Osteoblast (primary cell): ENCODE results near the gene SYN1. TPM values are rescaled to one million over a fixed set of nuclear protein-coding genes. Genes with fewer than 3 reads are reported as not detected.

Experiments used
- DNase-seq: peaks from one replicate; pipeline ENCODE4 v3.0.0; 2011; ENCODE audit warnings: low spot score, mixed read lengths; ENCODE audit not compliant: insufficient read length; ENCODE audit errors: missing footprints
- H2AFZ ChIP-seq: 2 replicates; pipeline ENCODE4 v1.6.0; 2011; ENCODE audit warnings: mild to moderate bottlenecking, low read length
- H3K27ac ChIP-seq: 2 replicates; pipeline ENCODE4 v1.5.1; 2011; ENCODE audit warnings: mild to moderate bottlenecking, low read depth, low read length, moderate library complexity
- H3K27me3 ChIP-seq: 2 replicates; pipeline ENCODE4 v1.6.0; 2012; ENCODE audit warnings: mild to moderate bottlenecking, control low read depth, inconsistent platforms, low read length, moderate library complexity; ENCODE audit not compliant: insufficient read depth
- H3K36me3 ChIP-seq: 2 replicates; pipeline ENCODE4 v1.5.1; 2011; ENCODE audit warnings: mild to moderate bottlenecking, low read length, control low read depth, moderate library complexity; ENCODE audit not compliant: insufficient read depth
- H3K4me1 ChIP-seq: 2 replicates; pipeline ENCODE4 v1.5.1; 2011; ENCODE audit warnings: mild to moderate bottlenecking, low read length, control low read depth, moderate library complexity; ENCODE audit not compliant: insufficient read depth
- H3K4me2 ChIP-seq: 2 replicates; pipeline ENCODE4 v1.6.0; 2011; ENCODE audit warnings: mild to moderate bottlenecking, low read length; ENCODE audit not compliant: insufficient read depth
- H3K4me3 ChIP-seq: fragments of 200-600 bp; sonication (generic); 3 replicates; pipeline ENCODE4 v1.5.1; 2012; ENCODE audit warnings: mild to moderate bottlenecking, low read length, inconsistent platforms; ENCODE audit not compliant: insufficient read depth
- H3K79me2 ChIP-seq: 2 replicates; pipeline ENCODE4 v1.6.0; 2012; ENCODE audit warnings: mild to moderate bottlenecking, low read length, control low read depth, inconsistent platforms; ENCODE audit not compliant: insufficient read depth
- H3K9me3 ChIP-seq: 2 replicates; pipeline ENCODE4 v1.5.1; 2011; ENCODE audit warnings: low read depth, low read length, control low read depth
- H4K20me1 ChIP-seq: 2 replicates; pipeline ENCODE4 v1.6.0; 2012; ENCODE audit warnings: mild to moderate bottlenecking, low read length, control low read depth; ENCODE audit not compliant: insufficient read depth
- total RNA-seq: library from RNA; depleted of rRNA; stranded (reverse); fragments of >200 nt; gene quantifications from 2 replicates; pipeline ENCODE4 v1.2.3, GENCODE V29; 2012
- TF ChIP-seq, protein P1 (sequence below): IDR thresholded peaks from 2 replicates; pipeline ENCODE4 v1.5.1; 2011; ENCODE audit warnings: mild to moderate bottlenecking, low read depth, low read length, moderate library complexity; ENCODE audit errors: extremely low read depth

Gene SYN1
- total RNA-seq, 1 donor, result under 0.01 TPM

GRCh38 chrX:47629419-47630200, 10.0 kb upstream of the SYN1 start, which contains the start of gene CFP:
Gene CFP, minus strand, starts transcription at chrX:47629930. Its CDS starts 86 bp downstream, at chrX:47629844.
- Histone ChIP-seq H4K20me1 (no peaks in the 10 kb centered on the region), H3K27ac (no peak within 1 kb of the TSS), H2AFZ (no peak within 1 kb of the TSS), H3K4me2 (no peak within 1 kb of the TSS), H3K27me3 (no peaks in the 10 kb centered on the region), H3K4me3 (no peak within 1 kb of the TSS), H3K79me2 (no peaks in the 10 kb centered on the region), H3K9me3 (no peaks in the 10 kb centered on the region), H3K36me3 (peaks cover 1% of the 10 kb centered on the region), H3K4me1 (no peaks in the 10 kb centered on the region)
- TF ChIP-seq, protein P1, sequence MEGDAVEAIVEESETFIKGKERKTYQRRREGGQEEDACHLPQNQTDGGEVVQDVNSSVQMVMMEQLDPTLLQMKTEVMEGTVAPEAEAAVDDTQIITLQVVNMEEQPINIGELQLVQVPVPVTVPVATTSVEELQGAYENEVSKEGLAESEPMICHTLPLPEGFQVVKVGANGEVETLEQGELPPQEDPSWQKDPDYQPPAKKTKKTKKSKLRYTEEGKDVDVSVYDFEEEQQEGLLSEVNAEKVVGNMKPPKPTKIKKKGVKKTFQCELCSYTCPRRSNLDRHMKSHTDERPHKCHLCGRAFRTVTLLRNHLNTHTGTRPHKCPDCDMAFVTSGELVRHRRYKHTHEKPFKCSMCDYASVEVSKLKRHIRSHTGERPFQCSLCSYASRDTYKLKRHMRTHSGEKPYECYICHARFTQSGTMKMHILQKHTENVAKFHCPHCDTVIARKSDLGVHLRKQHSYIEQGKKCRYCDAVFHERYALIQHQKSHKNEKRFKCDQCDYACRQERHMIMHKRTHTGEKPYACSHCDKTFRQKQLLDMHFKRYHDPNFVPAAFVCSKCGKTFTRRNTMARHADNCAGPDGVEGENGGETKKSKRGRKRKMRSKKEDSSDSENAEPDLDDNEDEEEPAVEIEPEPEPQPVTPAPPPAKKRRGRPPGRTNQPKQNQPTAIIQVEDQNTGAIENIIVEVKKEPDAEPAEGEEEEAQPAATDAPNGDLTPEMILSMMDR, result no peak
- DNase-seq, result no peak

- H3K4me3 ChIP-seq, result no peak overlapping the region
- no peaks in the 10 kb centered on the region for H3K27me3 ChIP-seq
- no peaks in the 10 kb centered on the region for H3K9me3 ChIP-seq
- TF ChIP-seq, protein P1, result peak; percentile 5
- no peaks in the 10 kb centered on the region for H4K20me1 ChIP-seq
- no peak overlapping the region for H2AFZ ChIP-seq
- no peak overlapping the region for H3K4me2 ChIP-seq
- H3K27ac ChIP-seq, result no peak overlapping the region
- no peaks in the 10 kb centered on the region for H3K4me1 ChIP-seq
- DNase-seq, result no peak
- no peaks in the 10 kb centered on the region for H3K36me3 ChIP-seq
- no peaks in the 10 kb centered on the region for H3K79me2 ChIP-seq
Observed at GRCh38 chrX:47628982-47629381, 9.3 kb upstream of the SYN1 start.

DNA sequence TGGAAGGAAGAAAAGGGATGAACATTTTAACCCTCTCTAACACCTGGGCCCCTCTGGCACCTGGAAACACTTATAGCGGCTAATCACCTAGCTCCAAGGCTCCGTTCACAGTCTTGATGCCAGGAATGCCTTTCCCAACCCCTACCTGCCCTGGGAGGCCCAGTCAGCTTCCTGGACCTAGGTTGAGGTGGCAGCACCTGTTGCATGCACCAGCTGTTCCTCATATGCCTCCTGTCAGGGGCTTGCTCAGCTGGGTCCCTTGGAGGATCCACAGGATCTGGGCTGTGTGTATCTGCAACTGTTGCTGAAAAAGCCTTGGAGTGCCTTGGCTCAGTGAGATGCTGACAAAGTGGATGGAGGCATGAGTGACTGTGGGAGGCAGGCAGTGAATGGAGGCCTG, 5.7 kb upstream of the SYN1 start:
- DNase-seq, result no peak
- H3K4me1 ChIP-seq, result no peaks in the 10 kb centered on the region

DNA sequence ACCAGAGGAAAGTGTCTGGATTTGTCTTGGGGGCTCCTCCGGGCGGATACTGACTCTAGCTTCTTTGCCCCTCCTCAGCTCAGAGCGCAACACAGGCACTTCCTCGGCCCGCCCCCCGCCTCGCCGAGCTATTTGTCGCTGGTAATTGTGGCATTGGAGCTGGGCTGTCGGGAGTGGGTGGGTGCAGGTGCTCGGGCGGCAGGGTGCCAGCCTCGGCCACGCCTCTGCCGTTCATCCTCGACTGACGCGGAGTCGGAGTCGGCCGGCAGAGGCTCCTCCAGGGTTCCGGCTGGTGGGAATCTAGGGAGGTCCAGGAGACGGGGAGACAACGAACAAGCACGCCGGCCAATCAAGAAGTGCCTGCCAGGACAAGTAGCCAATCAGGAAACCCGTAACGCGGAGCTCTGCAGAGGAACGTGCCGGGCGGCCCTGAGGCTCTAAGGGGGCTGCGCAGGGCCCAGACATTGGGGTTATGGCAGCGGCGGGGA, 3.9 kb upstream of the SYN1 start:
- Histone ChIP-seq H3K9me3 (no peaks in the 10 kb centered on the region), H3K27ac (no peak overlapping the region), H3K79me2 (no peaks in the 10 kb centered on the region), H3K4me1 (no peaks in the 10 kb centered on the region), H2AFZ (peak overlapping the region; percentile 9), H3K36me3 (no peaks in the 10 kb centered on the region), H3K27me3 (no peaks in the 10 kb centered on the region), H4K20me1 (no peaks in the 10 kb centered on the region), H3K4me3 (peak overlapping the region; percentile 54), H3K4me2 (peak overlapping the region; percentile 65)
- DNase-seq, result peak; percentile 95
- TF ChIP-seq, protein P1, result no peak

More for the DNA sequence above, 5.7 kb upstream of the SYN1 start:
- Histone ChIP-seq H3K27me3 (no peaks in the 10 kb centered on the region), H4K20me1 (no peaks in the 10 kb centered on the region), H3K79me2 (no peaks in the 10 kb centered on the region), H3K9me3 (no peaks in the 10 kb centered on the region), H3K4me3 (no peak overlapping the region), H3K4me2 (no peak overlapping the region), H3K27ac (no peak overlapping the region), H2AFZ (no peak overlapping the region), H3K36me3 (no peaks in the 10 kb centered on the region)
- TF ChIP-seq, protein P1, result no peak
